HEK293 (cell line): ENCODE data around the gene HPSE2.

Experiments
- SCRT1 ChIP-seq: fragments of 450-650 bp; formaldehyde crosslinking; IDR thresholded peaks from 2 replicates; pipeline ENCODE4 v1.5.1; 2016; ENCODE audit warnings: missing biosample characterization, missing genetic modification characterization, borderline replicate concordance
- ZNF223 ChIP-seq: fragments of 450-650 bp; formaldehyde crosslinking; IDR thresholded peaks from 2 replicates; pipeline ENCODE4 v1.5.1; 2016; ENCODE audit warnings: missing biosample characterization, missing genetic modification characterization
- TF ChIP-seq, protein P1 (sequence below): fragments of 450-650 bp; formaldehyde crosslinking; IDR thresholded peaks from 2 replicates; pipeline ENCODE4 v1.5.1; 2016; ENCODE audit warnings: missing biosample characterization, missing genetic modification characterization

DNA sequence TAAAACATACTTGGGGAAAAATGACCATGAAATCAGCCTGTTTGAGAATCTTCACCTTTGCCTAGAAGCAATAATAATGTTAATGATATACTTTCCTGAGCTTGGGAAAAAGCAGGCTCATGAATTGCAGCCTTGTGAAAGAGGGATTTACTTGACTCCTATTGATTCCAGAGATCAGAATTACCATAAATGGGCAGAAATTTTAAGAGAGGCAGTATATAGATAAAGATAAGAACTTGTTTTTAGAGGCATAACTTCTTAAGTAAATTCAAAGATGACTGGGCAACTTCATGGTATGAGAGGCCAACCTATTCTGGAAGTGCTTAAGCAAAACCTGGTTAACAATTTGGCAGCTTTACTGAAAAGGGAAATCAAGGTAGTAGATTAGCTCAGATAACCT lies 225.4 kb downstream of the HPSE2 start:
- TF ChIP-seq ZNF223 (tag by site-specific recombination) (no peak), SCRT1 (tag by site-specific recombination) (no peak)
- TF ChIP-seq, protein P1, sequence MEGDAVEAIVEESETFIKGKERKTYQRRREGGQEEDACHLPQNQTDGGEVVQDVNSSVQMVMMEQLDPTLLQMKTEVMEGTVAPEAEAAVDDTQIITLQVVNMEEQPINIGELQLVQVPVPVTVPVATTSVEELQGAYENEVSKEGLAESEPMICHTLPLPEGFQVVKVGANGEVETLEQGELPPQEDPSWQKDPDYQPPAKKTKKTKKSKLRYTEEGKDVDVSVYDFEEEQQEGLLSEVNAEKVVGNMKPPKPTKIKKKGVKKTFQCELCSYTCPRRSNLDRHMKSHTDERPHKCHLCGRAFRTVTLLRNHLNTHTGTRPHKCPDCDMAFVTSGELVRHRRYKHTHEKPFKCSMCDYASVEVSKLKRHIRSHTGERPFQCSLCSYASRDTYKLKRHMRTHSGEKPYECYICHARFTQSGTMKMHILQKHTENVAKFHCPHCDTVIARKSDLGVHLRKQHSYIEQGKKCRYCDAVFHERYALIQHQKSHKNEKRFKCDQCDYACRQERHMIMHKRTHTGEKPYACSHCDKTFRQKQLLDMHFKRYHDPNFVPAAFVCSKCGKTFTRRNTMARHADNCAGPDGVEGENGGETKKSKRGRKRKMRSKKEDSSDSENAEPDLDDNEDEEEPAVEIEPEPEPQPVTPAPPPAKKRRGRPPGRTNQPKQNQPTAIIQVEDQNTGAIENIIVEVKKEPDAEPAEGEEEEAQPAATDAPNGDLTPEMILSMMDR (tag by site-specific recombination) = no peak
